ENCODE results near the gene APEX2. TPM values are rescaled to one million over a fixed set of nuclear protein-coding genes. Genes with fewer than 3 reads are reported as not detected.

Gene APEX2
- total and polyA plus RNA-seq, 2 donors (not counting 1 experiment from before 2014, with no cell fraction given) = 13.1 to 18.0 TPM

GRCh38 chrX:54994099-54994498 is 6.1 kb upstream of the APEX2 start, which contains the start of gene PFKFB1:
Gene PFKFB1, minus strand, starts transcription at chrX:54994188. Its CDS starts 181 bp downstream, at chrX:54994007.
- no peak for ATAC-seq (ENCODE audit: low read depth)
- Histone ChIP-seq H3K4me3 (ENCODE audit: control extremely low read depth in 1 of 5, extremely low read depth in 1 of 5, insufficient read depth in 1 of 5, low read depth in 2 of 5, low read length in 4 of 5) (no peak within 1 kb of the TSS), H3K9ac (ENCODE audit: low read length) (no peak within 1 kb of the TSS), H2AFZ (ENCODE audit: insufficient read depth, low read depth, low read length, poor library complexity, severe bottlenecking) (no peak within 1 kb of the TSS), H3K4me2 (replicated peaks; ENCODE audit: low read depth, low read length, poor library complexity, severe bottlenecking) (no peak within 1 kb of the TSS), H3K79me2 (ENCODE audit: control insufficient read depth, insufficient read depth, low read length) (no peaks in the 10 kb centered on the region), H4K20me1 (ENCODE audit: control insufficient read depth, insufficient read depth, low read length, poor library complexity, severe bottlenecking) (no peaks in the 10 kb centered on the region), H3K36me3 (replicated peaks in 1 of 2; ENCODE audit: control extremely low read depth in 1 of 2, control insufficient read depth in 1 of 2, extremely low read depth in 1 of 2, insufficient read depth in 2 of 2, low read length in 1 of 2) (no peaks in the 10 kb centered on the region), H3K27ac (ENCODE audit: low read length in 2 of 2) (no peak within 1 kb of the TSS), H3K4me1 (ENCODE audit: control insufficient read depth in 2 of 2, insufficient read depth in 2 of 2, low read length in 2 of 2) (peaks cover 0 to 7% of the 10 kb centered on the region in 2 donors), H3K9me3 (ENCODE audit: control extremely low read depth in 1 of 3, control insufficient read depth in 2 of 3, insufficient read depth in 1 of 3, low read length in 2 of 3) (no peaks in the 10 kb centered on the region), H3K27me3 (replicated peaks in 1 of 4; ENCODE audit: control extremely low read depth in 1 of 4, control insufficient read depth in 3 of 4, insufficient read depth in 4 of 4, low read length in 3 of 4) (no peaks in the 10 kb centered on the region)
- TF ChIP-seq CTCF (IDR thresholded peaks at IDR 0.05) = no peak
- Mint-ChIP-seq H3K4me1 (peaks cover 4% of the 10 kb centered on the region), H3K27ac (no peak within 1 kb of the TSS), H3K9me3 (ENCODE audit: insufficient read depth) (no peaks in the 10 kb centered on the region), H3K27me3 (no peaks in the 10 kb centered on the region), H3K4me3 (no peak within 1 kb of the TSS)
- no peak for DNase-seq
- CTCF ChIA-PET = no interaction called here
- WGBS (ENCODE audit: insufficient coverage) = no CpG with 5 or more reads among the region's 2 CpGs
- intact Hi-C loops (cut with micrococcal nuclease) = no loop called here
- POLR2A ChIA-PET = no interaction called here

- intact Hi-C loops (cut with micrococcal nuclease) = loop anchor here (5.0 kb wide), 1 partner anchor 358 kb away; no protein-coding TSS in a partner anchor
- CTCF ChIA-PET = no interaction called here
Observed at GRCh38 chrX:54994668-54995351, 5.4 kb upstream of the APEX2 start.

More at GRCh38 chrX:54994668-54995351, 5.4 kb upstream of the APEX2 start:
- no peak for TF ChIP-seq EZH2 (IDR thresholded peaks at IDR 0.05; ENCODE audit: borderline replicate concordance, insufficient read depth, low read depth, low read length, poor library complexity, severe bottlenecking)
- no peak for TF ChIP-seq CTCF (IDR thresholded peaks at IDR 0.05)
- no CpG with 5 or more reads among the region's 6 CpGs for WGBS (ENCODE audit: insufficient coverage)
- no peaks in the 10 kb centered on the region for H3K79me2 ChIP-seq (ENCODE audit: control insufficient read depth, insufficient read depth, low read length)
- H3K9me3 Mint-ChIP-seq (ENCODE audit: insufficient read depth) = no peaks in the 10 kb centered on the region
- H3K27me3 ChIP-seq (replicated peaks in 1 of 4; ENCODE audit: control extremely low read depth in 1 of 4, control insufficient read depth in 3 of 4, insufficient read depth in 4 of 4, low read length in 3 of 4) = no peaks in the 10 kb centered on the region
- no peak overlapping the region for H2AFZ ChIP-seq (ENCODE audit: insufficient read depth, low read depth, low read length, poor library complexity, severe bottlenecking)
- no peak overlapping the region for H3K4me3 Mint-ChIP-seq
- H3K9ac ChIP-seq (ENCODE audit: low read length) = no peak overlapping the region
- peaks cover 0 to 13% of the 10 kb centered on the region in 2 donors for H3K4me1 ChIP-seq (ENCODE audit: control insufficient read depth in 2 of 2, insufficient read depth in 2 of 2, low read length in 2 of 2)
- DNase-seq (no peak), ATAC-seq (ENCODE audit: low read depth) (no peak)
- H3K4me1 Mint-ChIP-seq = peaks cover 9% of the 10 kb centered on the region
- H3K27ac ChIP-seq (ENCODE audit: low read length in 2 of 2) = no peak overlapping the region
- H3K4me2 ChIP-seq (replicated peaks; ENCODE audit: low read depth, low read length, poor library complexity, severe bottlenecking) = no peak overlapping the region
- no peak overlapping the region for H3K27ac Mint-ChIP-seq
- H3K27me3 Mint-ChIP-seq = no peaks in the 10 kb centered on the region
- no peaks in the 10 kb centered on the region for H3K9me3 ChIP-seq (ENCODE audit: control extremely low read depth in 1 of 3, control insufficient read depth in 2 of 3, insufficient read depth in 1 of 3, low read length in 2 of 3)
- POLR2A ChIA-PET = no interaction called here
- H3K4me3 ChIP-seq (ENCODE audit: control extremely low read depth in 1 of 5, extremely low read depth in 1 of 5, insufficient read depth in 1 of 5, low read depth in 2 of 5, low read length in 4 of 5) = no peak overlapping the region
- no peaks in the 10 kb centered on the region for H4K20me1 ChIP-seq (ENCODE audit: control insufficient read depth, insufficient read depth, low read length, poor library complexity, severe bottlenecking)
- H3K36me3 ChIP-seq (replicated peaks in 1 of 2; ENCODE audit: control extremely low read depth in 1 of 2, control insufficient read depth in 1 of 2, extremely low read depth in 1 of 2, insufficient read depth in 2 of 2, low read length in 1 of 2) = no peaks in the 10 kb centered on the region

All from B cell (primary cell).